Measurements from ENCODE around the gene PCCA. TPM values are rescaled to one million over a fixed set of nuclear protein-coding genes. Genes with fewer than 3 reads are reported as not detected.

PCCA gene
- total and polyA plus RNA-seq, 2 of the 13 experiments (the other 11 are each of a cell fraction or from before 2014, with no cell fraction given): 15.0 to 32.2 TPM

DNA sequence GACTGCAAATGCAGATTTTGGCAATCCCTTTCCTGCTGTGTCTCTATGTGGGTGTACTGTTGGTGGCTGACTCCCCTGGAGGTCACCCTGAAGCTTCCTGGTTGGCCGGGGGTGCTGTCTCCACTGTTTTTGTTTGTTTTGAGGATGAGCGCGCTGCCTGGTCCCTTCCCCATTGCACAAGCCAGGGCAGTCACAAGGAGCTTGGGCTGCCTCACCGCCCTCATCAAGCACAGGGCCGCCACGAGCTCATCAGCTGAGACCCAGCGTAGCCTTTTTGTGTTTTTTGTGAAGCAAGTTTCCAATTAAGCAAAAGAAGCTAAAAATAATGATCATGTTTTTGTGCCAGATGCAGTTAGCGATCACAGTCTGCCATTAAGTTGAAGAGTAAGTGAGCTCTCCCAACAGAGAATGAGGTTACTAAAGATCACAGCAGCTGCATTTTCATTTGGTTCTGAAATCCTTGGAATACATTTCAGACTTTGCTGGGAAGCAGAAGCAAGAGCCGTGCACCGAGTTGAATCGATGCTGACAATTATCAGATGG is 441.8 kb downstream of the PCCA start:
- H2AFZ ChIP-seq (ENCODE audit: low read length): no peak overlapping the region
- H3K4me2 ChIP-seq (ENCODE audit: low read depth, low read length): no peak overlapping the region
- ChIA-PET CTCF (ENCODE audit: low intra/inter-chr PET ratio, low total read pairs) (no interaction called here), POLR2A (interaction anchor here (1.1 kb wide), 1 partner anchor 14 kb away, joined by 3 read pairs; no protein-coding TSS in a partner anchor)
- FAIRE-seq: no peak
- no peaks in the 10 kb centered on the region; a peak in 1 of 5 replicates for H3K27me3 ChIP-seq (ENCODE audit: control insufficient read depth in 1 of 2, insufficient read depth in 2 of 2, low read length in 2 of 2)
- WGBS (ENCODE audit: low lambda C conversion rate): 75% methylated on average over 11 of the region's 11 CpGs
- H3K79me2 ChIP-seq (ENCODE audit: insufficient read depth, low read length): no peaks in the 10 kb centered on the region
- no peaks in the 10 kb centered on the region for H3K9me3 ChIP-seq (ENCODE audit: low read length)
- no peak overlapping the region for H3K9ac ChIP-seq (ENCODE audit: insufficient read depth, low read depth, low read length)
- no peak overlapping the region for H3K27ac ChIP-seq (ENCODE audit: extremely low read length, insufficient read depth, low read length)
- H4K20me1 ChIP-seq (ENCODE audit: insufficient read depth, low read length): no peaks in the 10 kb centered on the region
- DNase-seq (ENCODE audit: low spot score): peak; percentile 19
- peak; percentile 17; the same call in 2 of the 3 replicates for ATAC-seq
- no TSS peak for BruUV-seq (replicated peaks)
- peaks cover 7% of the 10 kb centered on the region in 2 experiments; a peak in 4 of 5 replicates for H3K36me3 ChIP-seq (replicated peaks in 1 of 2; ENCODE audit: control insufficient read depth in 1 of 2, insufficient read depth in 2 of 2, low read length in 2 of 2)
- H3K4me3 ChIP-seq (replicated peaks in 1 of 3; ENCODE audit: insufficient read depth in 1 of 3, low read depth in 2 of 3, low read length in 3 of 3): no peak overlapping the region
- intact Hi-C loops (cut with micrococcal nuclease; ENCODE audit: unreplicated experiment) (no loop called here), in situ Hi-C loops (cut with HindIII; ENCODE audit: extremely low pct_ligation_motif_present, low pct_unique_long_range_greater_than_20kb) (loop anchor here (25.0 kb wide), 1 partner anchor 868 kb away; no protein-coding TSS in a partner anchor)
- peaks cover 35% of the 10 kb centered on the region for H3K4me1 ChIP-seq (ENCODE audit: insufficient read depth, low read length)
- TF ChIP-seq ZNF598 (CRISPR knock-in tag; IDR thresholded peaks at IDR 0.05; ENCODE audit: borderline replicate concordance) (no peak), ZNF83 (CRISPR knock-in tag; IDR thresholded peaks at IDR 0.05; ENCODE audit: borderline replicate concordance) (no peak), CEBPG (CRISPR knock-in tag; IDR thresholded peaks at IDR 0.05) (peak; percentile 23; the same call in 1 of the 2 replicates), HOXA3 (CRISPR knock-in tag; IDR thresholded peaks at IDR 0.05) (0 out of 2 replicates have a peak, but pooled peaks have one; percentile 26), ZSCAN22 (CRISPR knock-in tag; IDR thresholded peaks at IDR 0.05) (no peak), POGZ (CRISPR knock-in tag; IDR thresholded peaks at IDR 0.05) (0 out of 2 replicates have a peak, but pooled peaks have one; percentile 20), ZBTB38 (CRISPR knock-in tag; IDR thresholded peaks at IDR 0.05) (peak; percentile 67; the same call in 1 of the 2 replicates)
- TF ChIP-seq, protein P1, sequence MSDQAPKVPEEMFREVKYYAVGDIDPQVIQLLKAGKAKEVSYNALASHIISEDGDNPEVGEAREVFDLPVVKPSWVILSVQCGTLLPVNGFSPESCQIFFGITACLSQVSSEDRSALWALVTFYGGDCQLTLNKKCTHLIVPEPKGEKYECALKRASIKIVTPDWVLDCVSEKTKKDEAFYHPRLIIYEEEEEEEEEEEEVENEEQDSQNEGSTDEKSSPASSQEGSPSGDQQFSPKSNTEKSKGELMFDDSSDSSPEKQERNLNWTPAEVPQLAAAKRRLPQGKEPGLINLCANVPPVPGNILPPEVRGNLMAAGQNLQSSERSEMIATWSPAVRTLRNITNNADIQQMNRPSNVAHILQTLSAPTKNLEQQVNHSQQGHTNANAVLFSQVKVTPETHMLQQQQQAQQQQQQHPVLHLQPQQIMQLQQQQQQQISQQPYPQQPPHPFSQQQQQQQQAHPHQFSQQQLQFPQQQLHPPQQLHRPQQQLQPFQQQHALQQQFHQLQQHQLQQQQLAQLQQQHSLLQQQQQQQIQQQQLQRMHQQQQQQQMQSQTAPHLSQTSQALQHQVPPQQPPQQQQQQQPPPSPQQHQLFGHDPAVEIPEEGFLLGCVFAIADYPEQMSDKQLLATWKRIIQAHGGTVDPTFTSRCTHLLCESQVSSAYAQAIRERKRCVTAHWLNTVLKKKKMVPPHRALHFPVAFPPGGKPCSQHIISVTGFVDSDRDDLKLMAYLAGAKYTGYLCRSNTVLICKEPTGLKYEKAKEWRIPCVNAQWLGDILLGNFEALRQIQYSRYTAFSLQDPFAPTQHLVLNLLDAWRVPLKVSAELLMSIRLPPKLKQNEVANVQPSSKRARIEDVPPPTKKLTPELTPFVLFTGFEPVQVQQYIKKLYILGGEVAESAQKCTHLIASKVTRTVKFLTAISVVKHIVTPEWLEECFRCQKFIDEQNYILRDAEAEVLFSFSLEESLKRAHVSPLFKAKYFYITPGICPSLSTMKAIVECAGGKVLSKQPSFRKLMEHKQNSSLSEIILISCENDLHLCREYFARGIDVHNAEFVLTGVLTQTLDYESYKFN (CRISPR knock-in tag; conservative IDR thresholded peaks at IDR 0.05): 0 out of 2 replicates have a peak, but pooled peaks have one; percentile 1
- TF ChIP-seq, protein P2, sequence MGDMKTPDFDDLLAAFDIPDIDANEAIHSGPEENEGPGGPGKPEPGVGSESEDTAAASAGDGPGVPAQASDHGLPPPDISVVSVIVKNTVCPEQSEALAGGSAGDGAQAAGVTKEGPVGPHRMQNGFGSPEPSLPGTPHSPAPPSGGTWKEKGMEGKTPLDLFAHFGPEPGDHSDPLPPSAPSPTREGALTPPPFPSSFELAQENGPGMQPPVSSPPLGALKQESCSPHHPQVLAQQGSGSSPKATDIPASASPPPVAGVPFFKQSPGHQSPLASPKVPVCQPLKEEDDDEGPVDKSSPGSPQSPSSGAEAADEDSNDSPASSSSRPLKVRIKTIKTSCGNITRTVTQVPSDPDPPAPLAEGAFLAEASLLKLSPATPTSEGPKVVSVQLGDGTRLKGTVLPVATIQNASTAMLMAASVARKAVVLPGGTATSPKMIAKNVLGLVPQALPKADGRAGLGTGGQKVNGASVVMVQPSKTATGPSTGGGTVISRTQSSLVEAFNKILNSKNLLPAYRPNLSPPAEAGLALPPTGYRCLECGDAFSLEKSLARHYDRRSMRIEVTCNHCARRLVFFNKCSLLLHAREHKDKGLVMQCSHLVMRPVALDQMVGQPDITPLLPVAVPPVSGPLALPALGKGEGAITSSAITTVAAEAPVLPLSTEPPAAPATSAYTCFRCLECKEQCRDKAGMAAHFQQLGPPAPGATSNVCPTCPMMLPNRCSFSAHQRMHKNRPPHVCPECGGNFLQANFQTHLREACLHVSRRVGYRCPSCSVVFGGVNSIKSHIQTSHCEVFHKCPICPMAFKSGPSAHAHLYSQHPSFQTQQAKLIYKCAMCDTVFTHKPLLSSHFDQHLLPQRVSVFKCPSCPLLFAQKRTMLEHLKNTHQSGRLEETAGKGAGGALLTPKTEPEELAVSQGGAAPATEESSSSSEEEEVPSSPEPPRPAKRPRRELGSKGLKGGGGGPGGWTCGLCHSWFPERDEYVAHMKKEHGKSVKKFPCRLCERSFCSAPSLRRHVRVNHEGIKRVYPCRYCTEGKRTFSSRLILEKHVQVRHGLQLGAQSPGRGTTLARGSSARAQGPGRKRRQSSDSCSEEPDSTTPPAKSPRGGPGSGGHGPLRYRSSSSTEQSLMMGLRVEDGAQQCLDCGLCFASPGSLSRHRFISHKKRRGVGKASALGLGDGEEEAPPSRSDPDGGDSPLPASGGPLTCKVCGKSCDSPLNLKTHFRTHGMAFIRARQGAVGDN (CRISPR knock-in tag; IDR thresholded peaks at IDR 0.05): peak; percentile 42
- TF ChIP-seq, protein P3, sequence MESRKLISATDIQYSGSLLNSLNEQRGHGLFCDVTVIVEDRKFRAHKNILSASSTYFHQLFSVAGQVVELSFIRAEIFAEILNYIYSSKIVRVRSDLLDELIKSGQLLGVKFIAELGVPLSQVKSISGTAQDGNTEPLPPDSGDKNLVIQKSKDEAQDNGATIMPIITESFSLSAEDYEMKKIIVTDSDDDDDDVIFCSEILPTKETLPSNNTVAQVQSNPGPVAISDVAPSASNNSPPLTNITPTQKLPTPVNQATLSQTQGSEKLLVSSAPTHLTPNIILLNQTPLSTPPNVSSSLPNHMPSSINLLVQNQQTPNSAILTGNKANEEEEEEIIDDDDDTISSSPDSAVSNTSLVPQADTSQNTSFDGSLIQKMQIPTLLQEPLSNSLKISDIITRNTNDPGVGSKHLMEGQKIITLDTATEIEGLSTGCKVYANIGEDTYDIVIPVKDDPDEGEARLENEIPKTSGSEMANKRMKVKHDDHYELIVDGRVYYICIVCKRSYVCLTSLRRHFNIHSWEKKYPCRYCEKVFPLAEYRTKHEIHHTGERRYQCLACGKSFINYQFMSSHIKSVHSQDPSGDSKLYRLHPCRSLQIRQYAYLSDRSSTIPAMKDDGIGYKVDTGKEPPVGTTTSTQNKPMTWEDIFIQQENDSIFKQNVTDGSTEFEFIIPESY (CRISPR knock-in tag; IDR thresholded peaks at IDR 0.05): peak; percentile 79
